NCI-H526 treated with DMSO at 0.1 percent for 48 hours (cell line): Measurements from ENCODE around the gene SNX32.
"Not testable (repeated sequence)": the region's sequence is repeated elsewhere in the genome, so short reads cannot be mapped to it uniquely, and the experiment has no call there.

Experiments used
- DNase-seq: peaks from one replicate; lab custom pipeline; 2025; lab: John Stamatoyannopoulos, UW

Gene SNX32

DNA sequence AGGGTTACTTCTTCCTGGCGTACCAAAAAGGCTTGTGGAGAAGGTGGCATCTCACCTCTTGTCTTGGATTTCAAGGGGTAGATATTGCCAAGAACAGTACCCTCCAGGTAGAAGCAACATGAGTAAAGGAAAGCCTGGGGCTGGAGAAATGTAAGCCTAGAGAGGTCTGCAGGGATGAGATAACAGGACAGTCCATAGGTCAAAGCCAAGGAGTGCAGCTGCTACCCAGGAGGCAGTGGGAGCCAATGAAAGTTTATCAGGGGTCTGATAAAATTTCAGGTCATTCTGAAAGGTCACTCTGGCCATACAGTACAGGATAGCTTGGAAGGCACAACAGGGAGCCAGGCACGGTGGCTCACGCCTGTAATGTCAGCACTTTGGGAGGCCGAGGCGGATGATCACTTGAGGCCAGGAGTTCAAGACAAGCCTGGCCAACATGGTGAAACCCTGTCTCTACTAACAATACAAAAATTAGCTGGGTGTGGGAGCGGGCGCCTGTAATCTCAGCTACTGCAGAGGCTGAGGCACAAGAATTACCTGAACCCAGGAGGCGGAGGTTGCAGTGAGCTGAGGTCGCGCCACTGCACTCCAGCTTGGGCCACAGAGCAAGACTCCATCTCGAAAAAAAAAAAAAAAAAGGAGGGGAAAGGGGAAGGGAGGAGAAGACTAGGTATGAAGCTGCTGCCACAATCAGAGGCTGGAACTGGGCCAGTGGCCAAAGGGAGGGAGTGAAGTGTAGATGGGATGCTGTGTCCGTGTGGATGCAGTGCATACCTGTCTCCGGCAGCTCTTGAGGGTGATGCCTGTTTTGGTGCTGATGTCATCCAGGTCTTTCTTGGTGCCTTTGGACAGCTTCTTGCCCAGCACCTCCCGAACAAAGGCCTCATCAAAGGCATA is 53.3 kb downstream of the SNX32 start:
- DNase-seq: no peak

DNA sequence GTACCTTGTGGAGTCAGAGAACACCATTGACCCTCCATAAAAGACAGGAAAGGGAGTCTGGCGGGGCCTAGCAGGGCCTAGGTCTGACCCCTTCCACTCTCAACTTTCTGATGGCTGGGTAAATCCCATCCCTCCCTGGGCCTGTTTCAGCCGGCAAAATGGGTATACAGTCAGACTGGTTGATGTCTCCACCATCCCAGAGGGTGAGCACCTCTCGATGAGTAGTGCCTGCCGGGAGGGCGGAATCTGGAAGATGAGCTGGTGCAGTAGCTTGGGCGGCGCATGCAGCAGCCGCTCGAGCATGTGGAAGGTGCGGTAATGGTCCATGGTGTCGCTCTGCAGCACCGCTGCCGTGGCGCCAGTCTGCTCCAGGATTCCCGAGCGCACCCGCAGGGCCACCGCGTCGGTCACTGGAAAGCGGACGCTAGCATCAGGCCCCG is 54.0 kb downstream of the SNX32 start:
- DNase-seq: no peak

DNA sequence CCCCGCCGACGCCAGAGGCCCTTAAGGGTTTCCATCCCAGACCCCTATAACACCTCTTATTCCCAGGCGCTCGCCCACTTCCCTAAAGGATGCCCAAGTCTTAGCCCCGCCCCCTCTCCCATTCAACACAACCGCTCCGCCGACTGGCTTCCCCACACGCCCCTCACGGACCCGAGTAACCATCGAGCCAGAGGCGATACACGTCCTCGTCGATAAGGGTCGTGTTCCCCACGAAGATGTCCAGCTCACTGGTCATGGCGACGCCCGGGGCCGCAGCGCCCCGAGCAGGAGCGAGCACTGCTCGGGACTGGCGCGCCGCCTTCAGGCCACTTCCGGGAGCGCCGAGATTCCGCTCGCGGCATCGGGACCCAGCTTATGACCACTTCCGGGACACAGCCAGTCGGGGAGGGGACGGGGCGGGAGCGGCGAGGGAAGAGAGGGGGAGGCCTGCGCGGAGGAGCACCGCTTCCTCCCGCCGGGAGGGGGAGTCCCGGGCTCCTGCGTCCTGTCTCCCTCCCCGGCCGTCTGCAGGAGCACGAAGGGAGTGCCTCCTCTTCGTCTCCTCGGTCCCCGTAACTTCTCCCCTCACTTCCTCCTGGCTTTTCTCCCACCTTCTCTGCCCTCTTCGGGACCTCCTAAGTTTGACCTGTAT is 54.5 kb downstream of the SNX32 start, which contains the start of gene FIBP:
Gene FIBP, minus strand, starts transcription at position 309 of the 652 bp plus-strand sequence. Its CDS starts 53 bp downstream, at position 256.
- DNase-seq: peak; percentile 94

DNA sequence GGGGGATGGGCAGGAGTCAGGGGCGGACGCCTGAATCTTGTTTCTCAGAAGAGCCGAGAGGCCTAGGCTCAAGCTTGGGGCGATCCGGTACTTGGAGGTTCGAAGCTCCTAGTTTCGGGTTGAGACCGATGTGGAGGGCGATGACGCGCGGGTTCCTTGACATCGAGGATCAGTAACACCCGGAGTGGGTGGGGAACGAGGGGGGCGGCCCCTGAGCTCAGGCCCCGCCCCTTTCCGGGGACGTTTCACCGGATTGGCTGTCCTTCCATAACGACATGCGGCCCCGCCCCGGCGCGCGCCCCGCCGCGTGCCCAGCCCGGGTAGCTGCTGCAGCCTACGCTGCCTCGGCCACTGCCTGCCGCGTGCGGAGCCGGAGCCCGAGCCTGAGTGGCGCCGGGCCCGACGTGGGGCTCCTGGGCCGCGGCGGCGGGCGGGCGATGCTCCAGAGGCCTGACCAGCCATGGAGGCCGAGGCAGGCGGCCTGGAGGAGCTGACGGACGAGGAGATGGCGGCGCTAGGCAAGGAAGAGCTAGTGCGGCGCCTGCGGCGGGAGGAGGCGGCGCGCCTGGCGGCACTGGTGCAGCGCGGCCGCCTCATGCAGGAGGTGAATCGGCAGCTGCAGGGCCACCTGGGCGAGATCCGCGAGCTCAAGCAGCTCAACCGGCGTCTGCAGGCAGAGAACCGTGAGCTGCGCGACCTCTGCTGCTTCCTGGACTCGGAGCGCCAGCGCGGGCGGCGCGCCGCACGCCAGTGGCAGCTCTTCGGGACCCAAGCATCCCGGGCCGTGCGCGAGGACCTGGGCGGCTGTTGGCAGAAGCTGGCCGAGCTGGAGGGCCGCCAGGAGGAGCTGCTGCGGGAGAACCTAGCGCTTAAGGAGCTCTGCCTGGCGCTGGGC is 56.8 kb downstream of the SNX32 start, which contains the start of gene CCDC85B:
Gene CCDC85B, plus strand, starts transcription at position 350 of the 895 bp plus-strand sequence. Its CDS starts 111 bp downstream, at position 461.
- peak; percentile 93 for DNase-seq

DNA sequence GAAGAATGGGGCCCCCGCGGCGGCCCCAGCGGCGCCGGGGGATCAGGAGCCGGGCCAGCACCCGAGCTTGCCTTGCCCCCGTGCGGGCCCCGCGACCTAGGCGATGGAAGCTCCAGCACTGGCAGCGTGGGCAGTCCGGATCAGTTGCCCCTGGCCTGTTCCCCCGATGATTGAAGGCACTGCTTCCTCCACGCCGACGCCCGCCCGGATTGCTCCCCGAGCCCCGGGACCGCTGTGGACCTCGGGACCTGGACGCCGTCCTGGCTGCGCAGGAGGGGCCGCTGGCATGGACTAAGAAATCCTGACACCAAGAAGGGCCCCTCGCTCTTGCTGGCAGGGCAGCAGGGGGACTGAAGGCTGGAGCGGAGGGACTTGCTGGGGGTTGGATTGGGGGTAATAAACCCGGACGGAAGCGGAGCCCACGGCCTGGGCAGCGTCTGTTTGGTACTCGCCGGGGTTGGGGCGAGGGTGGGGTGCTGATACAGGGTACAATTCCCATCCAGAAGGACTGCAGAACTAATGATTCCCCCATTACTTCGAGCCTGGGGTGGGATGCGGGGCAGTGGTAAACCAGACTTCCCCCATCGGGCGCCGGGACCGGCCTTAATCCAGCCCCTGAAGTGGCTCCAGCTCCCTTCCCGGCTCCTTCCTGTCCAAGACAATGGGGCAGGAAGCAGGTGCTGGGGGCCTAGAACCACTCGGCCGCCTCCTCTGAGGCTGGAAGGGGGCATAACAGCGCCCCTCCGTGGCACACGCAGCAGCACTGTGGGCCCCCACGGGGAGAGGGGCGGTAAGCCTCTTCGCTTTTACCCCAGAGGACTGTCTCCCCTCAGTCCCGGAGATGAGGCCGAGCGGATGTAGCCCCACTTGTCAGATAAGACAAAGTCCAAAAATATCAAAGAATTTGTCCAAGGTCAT is 57.7 kb downstream of the SNX32 start:
- no peak for DNase-seq

DNA sequence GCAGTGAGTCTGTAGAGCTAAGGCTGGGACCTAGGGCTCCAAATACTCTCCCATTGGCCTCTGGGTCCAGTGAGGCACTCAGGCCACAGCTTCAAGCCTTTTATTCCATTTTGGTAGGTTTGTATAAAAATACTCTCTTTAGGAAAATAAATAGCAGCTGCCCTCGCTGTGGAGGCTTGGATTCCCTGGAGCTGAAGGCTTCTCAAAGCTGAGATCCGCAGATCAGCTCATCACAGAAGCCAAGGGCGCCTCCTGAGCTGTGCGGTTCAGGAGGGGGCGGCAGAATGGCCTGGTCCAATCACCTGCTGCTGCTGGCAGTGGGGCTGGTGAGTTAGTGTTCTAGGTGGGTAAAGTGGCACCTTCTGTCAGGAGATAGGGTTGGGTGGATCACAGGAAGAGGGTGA is 58.4 kb downstream of the SNX32 start:
- not testable (repeated sequence) for DNase-seq

DNA sequence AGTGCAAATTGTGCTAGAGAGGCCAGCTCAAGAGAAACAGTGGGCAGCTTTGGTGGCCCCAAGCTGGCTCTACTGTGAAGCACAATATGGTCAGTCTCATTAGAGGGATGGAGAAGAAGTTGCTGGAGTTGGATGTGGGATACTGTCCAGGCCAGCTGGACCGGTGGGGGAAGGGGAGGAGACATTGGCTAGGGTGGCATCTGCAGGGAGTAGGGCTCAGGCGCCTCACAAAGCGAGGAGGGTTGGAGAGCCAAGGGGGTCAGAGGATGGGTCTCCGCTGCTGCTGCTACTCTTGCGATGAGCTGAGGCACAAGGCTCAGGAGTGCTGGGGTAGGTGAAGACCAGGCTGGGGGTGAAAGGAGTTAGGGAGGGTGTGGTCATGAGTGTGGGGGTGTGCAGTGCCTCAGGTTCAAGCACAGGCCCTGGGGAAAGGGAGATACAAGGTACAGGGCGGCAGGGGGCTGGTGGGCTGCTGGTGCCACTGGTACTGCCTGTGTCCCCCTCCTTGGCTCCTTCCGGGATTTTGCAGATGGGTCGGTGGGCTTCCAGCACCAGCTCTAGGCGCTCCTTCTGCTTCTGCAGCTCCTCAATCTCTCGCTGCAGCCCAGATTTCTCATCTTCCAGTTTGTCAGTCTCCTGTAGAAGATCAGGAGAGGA is 59.0 kb downstream of the SNX32 start:
- no peak for DNase-seq

DNA sequence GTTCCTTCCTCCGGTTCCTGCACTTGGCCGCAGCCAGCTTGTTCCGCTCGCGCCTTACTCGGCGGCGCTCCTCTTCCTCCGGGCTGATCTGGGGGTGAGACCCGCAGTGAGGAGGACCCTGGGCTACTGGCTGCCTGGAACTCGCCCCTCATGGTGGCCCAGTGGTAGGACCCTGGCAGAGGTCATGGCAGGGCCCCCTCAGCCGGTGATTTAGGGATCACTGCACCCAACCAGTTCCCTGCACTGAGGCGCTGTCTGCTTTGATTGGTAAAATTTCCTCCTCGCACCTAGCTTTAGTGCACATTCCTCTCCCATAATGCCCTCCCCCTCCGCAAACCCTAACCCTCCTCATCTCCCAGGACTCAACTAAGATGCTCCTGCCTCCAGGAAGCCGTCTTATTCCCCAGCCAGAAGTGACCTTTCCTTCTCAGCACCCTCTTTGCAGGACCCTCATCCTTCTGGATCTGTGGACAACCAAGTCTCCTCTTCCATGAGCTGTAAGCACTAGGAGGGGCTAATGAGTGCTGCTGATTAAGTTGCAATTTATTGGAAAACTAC is 60.4 kb downstream of the SNX32 start:
- DNase-seq: no peak

DNA sequence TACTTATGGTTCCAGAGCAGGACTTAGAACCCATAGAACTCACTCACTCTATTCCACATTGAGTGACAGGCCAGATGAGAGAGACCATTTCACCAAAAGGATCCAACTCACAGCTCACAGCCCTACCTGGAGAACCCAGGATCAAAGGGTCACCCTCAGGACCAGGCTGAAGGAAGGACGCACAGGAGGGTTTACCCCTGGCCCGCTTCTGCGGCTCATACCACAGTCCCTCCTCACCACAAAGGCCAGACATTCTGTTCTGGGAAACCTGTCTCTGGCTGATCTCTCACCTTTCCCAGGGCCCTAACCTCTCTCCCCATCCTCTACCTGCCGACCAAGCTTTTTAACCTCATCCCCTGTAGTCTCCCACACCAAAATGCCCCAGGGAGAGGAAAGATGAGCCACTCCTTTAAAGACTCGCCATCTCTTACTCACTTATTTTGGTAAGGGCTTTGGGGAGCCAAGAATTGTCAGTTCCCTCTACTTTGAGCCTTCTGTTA is 61.8 kb downstream of the SNX32 start:
- no peak for DNase-seq

DNA sequence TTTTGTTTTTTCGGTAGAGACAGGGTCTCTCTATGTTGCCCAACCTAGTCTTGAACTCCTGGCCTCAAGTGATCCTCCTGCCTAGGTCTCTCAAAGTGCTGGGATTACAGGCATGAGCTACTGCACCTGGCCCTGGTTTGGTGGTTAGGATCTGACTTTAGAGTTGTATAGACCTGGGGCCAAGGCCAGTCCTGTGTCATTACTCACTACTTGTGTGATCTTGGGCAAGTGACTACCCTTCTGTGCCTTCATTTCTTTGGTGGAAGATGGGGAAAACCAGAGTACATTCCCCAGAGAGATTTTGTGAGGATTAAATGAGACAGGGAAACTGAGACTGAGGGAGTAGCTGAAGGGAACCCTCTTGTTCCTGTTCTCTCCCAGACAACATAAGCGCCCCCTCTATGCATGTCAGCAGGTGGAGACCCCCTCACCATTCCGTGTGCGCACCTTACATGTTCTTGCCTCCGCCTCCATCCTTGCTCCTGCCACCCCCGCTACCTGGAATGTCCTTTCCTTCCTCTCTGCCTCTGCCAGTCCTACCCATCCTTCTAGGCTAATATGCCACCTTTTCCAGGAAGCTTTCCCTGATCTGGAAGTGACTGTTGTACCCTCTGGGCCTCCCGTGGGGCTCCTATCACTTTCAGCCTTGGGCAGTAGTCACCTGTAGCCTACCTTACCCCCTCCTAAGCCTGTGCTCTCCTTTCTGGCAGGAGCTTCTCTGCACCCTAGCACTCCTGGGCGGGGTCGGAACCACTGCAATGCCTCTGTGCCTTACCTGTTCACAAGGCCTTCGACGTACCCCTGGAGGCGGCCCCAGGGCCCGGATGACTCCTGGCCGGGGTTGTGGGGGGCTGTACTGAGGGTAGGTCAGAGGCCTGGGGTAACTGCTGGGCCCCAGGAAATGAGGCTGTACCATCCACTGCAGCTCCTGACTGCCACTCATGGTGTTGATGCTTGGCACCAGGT is 62.6 kb downstream of the SNX32 start:
- no peak for DNase-seq

DNA sequence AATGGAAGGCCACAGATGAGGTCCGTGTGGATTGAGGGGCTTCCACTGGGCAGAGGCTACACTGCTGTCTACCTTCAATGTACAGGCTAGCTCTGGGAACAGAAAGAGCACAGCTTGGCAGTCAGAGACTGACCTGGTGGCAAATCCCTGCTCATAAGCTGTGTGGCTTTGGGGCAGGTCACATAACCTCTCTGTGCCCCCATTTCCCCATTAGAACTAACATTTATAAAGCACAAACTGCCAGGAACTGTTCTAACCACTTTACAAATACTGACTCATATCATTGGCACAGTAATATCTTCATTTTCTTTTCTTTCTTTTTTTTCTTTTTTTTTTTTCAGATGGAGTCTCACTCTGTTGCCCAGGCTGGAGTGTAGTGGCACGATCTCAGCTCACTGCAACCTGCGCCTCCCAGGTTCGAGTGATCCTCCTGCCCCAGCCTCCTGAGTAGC is 63.3 kb downstream of the SNX32 start:
- no peak for DNase-seq

DNA sequence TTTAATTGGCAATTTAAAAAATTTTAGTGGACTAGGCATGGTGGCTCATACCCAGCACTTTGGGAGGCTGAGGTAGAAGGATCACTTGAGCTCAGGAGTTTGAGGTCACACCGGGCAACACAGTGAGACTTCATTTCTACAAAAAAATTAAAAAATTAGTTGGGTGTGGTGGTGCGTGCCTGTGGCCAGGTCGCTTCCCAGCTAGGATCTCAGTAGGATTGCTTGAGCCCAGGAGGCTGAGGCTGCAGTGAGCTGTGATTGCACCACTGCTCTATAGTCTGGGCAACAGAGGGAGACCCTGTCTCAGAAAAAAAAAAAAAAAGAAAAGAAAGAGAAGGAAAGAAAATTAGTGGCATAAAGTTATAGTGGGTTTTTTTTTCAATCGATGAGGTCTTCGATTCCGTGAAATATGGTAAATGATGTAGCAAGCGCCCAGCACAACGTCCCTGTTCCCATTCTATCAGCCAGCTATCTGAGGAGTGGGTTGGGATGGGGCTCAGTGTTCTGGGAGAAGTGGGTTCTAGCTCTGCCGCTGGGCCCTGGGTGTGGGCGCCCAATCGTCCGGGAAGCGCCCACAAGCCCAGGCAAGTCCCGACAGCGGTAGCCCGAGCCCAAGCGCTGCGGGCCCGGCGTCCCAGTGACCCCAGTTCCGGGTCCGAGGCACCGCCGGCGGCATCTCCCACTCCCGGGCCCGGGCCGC is 65.0 kb downstream of the SNX32 start:
- DNase-seq: no peak

DNA sequence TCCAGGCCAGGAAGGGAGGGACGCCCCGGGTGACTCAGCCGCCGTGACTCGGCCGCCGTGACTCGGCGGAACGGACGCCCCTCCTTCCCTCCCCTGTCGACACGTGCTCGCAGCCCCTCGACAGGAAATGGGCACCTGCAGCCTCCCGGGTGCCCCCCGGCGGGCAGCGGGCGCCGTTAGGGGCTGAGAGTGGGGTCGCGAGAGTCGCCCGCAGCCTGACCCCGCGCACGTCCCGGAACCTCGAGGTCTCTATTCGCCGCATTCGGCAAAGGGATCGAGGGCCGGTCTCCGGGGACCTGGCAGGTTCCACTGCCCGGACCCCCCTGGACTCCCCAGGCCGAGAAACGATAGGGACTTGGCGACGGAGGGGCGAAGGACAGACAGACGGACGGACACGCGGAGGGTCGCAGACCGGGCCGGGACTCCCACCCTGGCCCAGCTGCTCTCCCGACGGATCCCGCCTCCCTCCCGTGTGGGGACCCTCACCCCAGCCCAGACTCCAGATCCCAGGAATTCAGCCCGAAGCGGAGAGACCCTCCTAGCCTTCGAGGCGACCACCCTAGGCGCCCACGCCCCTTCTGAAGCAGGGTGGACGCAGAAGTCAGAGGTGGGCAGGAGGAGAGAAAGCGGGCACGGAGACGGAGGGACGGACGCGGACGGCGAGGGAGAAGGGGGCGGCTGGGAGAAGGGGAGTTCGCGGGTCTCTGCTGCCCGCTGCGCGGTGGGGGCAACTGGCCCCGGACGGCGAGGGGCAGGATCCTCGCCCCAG is 65.8 kb downstream of the SNX32 start:
- DNase-seq: no peak

DNA sequence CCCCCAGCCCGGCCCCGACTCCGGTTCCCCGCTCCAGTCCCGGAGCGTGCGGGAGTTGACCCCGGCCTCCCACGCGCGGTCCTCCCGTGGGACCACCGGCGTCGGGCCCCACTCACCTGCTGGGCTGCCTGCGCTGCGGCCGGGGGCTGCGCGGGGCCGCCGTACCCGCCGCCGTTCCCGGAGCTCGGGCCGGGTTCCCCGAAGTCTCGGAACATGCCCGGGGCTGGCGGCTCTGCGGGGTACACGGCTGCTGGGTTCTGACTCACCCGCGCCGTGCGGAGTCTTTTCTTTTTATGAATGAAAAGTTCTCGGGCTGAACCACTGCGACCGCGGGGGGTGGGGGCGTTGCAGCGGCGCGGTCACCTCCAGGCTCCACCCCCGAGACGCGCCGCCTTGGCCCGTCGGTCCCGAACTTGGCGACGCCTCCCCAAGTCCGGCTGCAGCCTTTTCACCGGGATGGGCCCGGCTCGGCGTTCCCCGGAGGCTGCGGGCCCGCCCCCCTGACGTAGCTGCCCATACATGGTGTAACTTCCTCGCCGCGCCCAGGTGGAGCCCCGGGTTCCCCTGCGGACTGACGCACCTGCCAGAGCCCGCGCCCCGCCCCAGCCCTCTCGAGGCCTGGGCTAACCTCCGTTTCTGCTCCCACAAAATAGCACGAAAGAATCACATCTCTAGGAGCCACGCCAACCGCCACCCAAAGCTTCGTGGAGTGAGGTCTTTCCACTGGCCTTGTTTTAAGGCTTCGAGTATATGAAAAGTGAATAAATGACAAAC is 66.5 kb downstream of the SNX32 start, which contains the start of gene FOSL1:
Gene FOSL1, minus strand, starts transcription at position 264 of the 774 bp plus-strand sequence. Its CDS starts 49 bp downstream, at position 215.
- peak; percentile 77 for DNase-seq

DNA sequence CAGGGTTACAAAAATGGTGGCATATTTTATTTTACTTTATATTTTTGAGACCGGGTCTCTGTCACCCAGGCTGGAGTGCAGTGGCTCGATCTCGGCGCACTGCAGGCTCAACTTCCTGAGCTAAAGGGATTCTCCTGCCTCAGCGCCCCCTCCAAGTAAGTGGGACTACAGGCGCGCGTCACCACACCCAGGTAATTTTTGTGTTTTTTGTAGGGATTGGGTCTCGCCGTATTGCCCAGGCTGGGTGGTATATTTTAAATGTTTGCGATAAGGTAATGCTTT is 67.1 kb downstream of the SNX32 start:
- no peak for DNase-seq

DNA sequence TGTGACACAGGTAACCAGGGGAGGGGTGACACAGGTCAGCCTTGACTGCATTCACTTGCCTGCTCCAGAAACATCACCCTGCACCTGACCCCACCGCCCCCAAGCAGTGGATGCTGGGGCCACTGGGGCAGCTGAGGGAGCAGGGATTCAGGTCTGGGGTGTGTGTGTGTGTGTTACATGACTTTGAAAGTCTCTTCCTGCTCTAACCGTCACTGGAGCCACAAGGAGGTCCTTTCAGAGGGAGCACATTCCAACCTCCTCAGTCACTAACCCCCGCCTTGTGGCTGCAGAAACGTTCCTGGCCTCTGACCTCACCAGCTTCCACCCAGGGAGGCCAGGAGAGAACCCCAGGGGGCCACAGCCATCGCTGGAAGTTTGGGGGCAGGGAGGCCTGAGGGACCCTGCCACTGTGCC is 69.3 kb downstream of the SNX32 start:
- DNase-seq: no peak
